Psoas muscle (tissue), 8 donors: ENCODE results near the gene ALG8. TPM values are rescaled to one million over a fixed set of nuclear protein-coding genes. Genes with fewer than 3 reads are reported as not detected.
"Not testable (repeated sequence)": the region's sequence is repeated elsewhere in the genome, so short reads cannot be mapped to it uniquely, and the experiment has no call there.

ENCODE experiments used
- ATAC-seq, 4 donors: fragments of 200-7000 bp; cut with Tn5 transposase; one replicate each; pipeline ENCODE4 v1.9.1; 2020; ENCODE audit warnings: moderate library complexity in 3 of 4, mild to moderate bottlenecking in 2 of 4
- DNase-seq, 2 donors: peaks; one replicate each; pipeline ENCODE4 v3.0.0-alpha.2; 2020
- H3K27ac ChIP-seq: fragments of 200-600 bp; one replicate; pipeline ENCODE4 v1.8.0; 2022
- H3K27me3 ChIP-seq, 3 donors: fragments of 200-600 bp in 1 of 3; one replicate each; pipeline versions ENCODE4 v1.6.1 to v1.8.0; 2013 to 2022; ENCODE audit warnings: low read length in 2 of 3, mild to moderate bottlenecking in 2 of 3, moderate library complexity in 1 of 3; ENCODE audit not compliant: insufficient read depth in 3 of 3
- H3K36me3 ChIP-seq, 2 donors: fragments of 200-600 bp in 1 of 2; one replicate each; pipeline versions ENCODE4 v1.6.1 to v1.8.0; 2013 to 2022; ENCODE audit warnings: low read depth in 1 of 2, mild to moderate bottlenecking in 1 of 2, moderate library complexity in 1 of 2; ENCODE audit not compliant: insufficient read depth in 1 of 2
- H3K4me1 ChIP-seq: fragments of 200-600 bp; one replicate; pipeline ENCODE4 v1.8.0; 2022
- H3K4me3 ChIP-seq: fragments of 200-600 bp; one replicate; pipeline ENCODE4 v1.8.0; 2022; ENCODE audit warnings: mild to moderate bottlenecking
- H3K9me3 ChIP-seq: fragments of 200-600 bp; one replicate; pipeline ENCODE4 v1.8.0; 2022
- WGBS, 3 donors: extraction: QIAGEN DNeasy Blood & Tissue Kit; methylation state at CpG; one replicate each; pipeline versions ENCODE4 v1.1.6 to v1.1.7; 2013; 5-methylcytosine and 5-hydroxymethylcytosine counted together
- intact Hi-C, 2 donors: fragments of 100-400 bp; cut with DNase I; formaldehyde crosslinking; loops; one replicate each; pipeline versions ENCODE4 v1.11.0 to v1.14.2; 2022
- polyA plus RNA-seq, 3 donors: library from polyadenylated mRNA; stranded (reverse); fragments of 200-250 nt; gene quantifications; one replicate each; pipeline ENCODE4 v1.2.3, GENCODE V29; 2013
- total RNA-seq, 4 donors: library from RNA; stranded (reverse); fragmentation: NEBNext Ultra II Directional in 2 of 4; extraction: Animal tissue kit (Norgen Biotek cat#: 25700) in 2 of 4; gene quantifications; one replicate each; pipeline versions ENCODE4 v1.2.1 to v1.2.4, GENCODE V29; 2021 to 2023
- TF ChIP-seq, protein P1 (sequence below): fragments of 200-600 bp; IDR thresholded peaks from one replicate; pipeline ENCODE4 v1.8.0; 2022; ENCODE audit warnings: antibody characterized with exemption
- donor health status: healthy with polysubstance abuse.
- donor health status: DM: no; HTN: no; CAD: no; lungs with moderate emphysema.
- donor health status: Bipolar disorder and iron deficiency.
- donor health status: healthy.
- donor health status: DM: yes; HTN: yes; CAD: no.
- donor health status: DM: no; HTN: no; CAD: no.
- donor health status: DM: no; HTN: no; CAD: no.
- donor health status: DM: yes; HTN: yes; CAD: no.

ALG8 gene
- total and polyA plus RNA-seq, 7 donors: 9.1 to 15.7 (median 11.4) TPM

DNA sequence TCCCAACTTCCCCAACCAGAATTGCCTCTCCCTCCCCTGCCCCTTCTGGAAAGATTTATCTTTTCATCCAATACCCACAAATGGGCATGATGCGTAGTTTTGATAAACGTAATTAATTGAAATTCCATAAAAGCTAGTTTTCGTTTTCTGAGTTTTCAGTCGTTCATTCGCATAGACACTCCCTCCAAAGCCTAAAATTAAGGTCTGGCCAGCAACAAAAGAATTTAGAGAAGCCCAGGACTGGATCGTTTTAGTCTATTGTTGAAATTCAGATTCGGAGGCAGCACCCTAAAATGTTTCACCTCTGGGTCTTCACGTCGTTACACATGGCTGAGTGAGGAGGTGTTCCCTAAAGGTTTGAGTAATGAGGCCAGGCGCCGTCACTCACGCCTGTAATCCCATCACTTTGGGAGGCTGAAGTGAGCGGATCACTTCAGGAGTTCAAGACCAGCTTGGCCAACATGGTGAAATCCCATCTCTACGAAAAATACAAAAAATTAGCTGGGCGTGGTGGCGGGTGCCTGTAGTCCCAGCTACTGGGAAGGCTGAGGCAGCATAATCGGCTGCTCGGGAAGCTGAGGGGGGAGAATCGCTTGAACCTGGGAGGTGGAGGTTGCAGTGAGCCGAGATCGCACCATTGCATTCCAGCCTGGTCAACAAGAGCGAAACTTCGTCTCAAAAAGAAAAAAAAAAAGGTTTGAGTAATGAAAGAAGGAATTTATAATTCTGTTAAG lies 59.2 kb downstream of the ALG8 start:
- peak overlapping the region; percentile 79 for H3K27ac ChIP-seq
- intact Hi-C loops: loop anchor here in 1 of 2 donors (5.0 kb wide), 1 partner anchor 57 kb away; the partner anchor contains the start of gene ALG8
- H3K27me3 ChIP-seq: no peaks in the 10 kb centered on the region
- peak overlapping the region; percentile 81 for H3K4me3 ChIP-seq
- H3K36me3 ChIP-seq: peaks cover 0 to 6% of the 10 kb centered on the region in 2 donors
- WGBS, 3 donors: 54 to 61% (median 54%) methylated on average over 23 of the region's 23 CpGs
- TF ChIP-seq, protein P1, sequence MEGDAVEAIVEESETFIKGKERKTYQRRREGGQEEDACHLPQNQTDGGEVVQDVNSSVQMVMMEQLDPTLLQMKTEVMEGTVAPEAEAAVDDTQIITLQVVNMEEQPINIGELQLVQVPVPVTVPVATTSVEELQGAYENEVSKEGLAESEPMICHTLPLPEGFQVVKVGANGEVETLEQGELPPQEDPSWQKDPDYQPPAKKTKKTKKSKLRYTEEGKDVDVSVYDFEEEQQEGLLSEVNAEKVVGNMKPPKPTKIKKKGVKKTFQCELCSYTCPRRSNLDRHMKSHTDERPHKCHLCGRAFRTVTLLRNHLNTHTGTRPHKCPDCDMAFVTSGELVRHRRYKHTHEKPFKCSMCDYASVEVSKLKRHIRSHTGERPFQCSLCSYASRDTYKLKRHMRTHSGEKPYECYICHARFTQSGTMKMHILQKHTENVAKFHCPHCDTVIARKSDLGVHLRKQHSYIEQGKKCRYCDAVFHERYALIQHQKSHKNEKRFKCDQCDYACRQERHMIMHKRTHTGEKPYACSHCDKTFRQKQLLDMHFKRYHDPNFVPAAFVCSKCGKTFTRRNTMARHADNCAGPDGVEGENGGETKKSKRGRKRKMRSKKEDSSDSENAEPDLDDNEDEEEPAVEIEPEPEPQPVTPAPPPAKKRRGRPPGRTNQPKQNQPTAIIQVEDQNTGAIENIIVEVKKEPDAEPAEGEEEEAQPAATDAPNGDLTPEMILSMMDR: no peak
- ATAC-seq: peak in 1 of 4 donors; percentile 19
- no peaks in the 10 kb centered on the region for H3K9me3 ChIP-seq
- H3K4me1 ChIP-seq: peaks cover 32% of the 10 kb centered on the region
- no peak for DNase-seq

GRCh38 chr11:78079232-78080083 lies 60.0 kb downstream of the ALG8 start, which contains the start of gene NDUFC2:
TSS of gene NDUFC2 (minus strand) at chr11:78079862. CDS start at chr11:78079744, 118 bp downstream.
- Histone ChIP-seq H3K36me3 (peaks cover 0 to 6% of the 10 kb centered on the region in 2 donors), H3K4me3 (peak within 1 kb of the TSS; percentile 81), H3K4me1 (peaks cover 35% of the 10 kb centered on the region), H3K9me3 (no peaks in the 10 kb centered on the region), H3K27me3 (no peaks in the 10 kb centered on the region), H3K27ac (peak within 1 kb of the TSS; percentile 79)
- ATAC-seq (peak; percentile 94 to 98 (median 96)), DNase-seq (peak; percentile 82 to 90)
- TF ChIP-seq, protein P1: no peak
- 0% methylated on average over 62 to 68 of the region's 68 CpGs for WGBS, 3 donors
- intact Hi-C loops: loop anchor here (5.0 kb wide), 2 partner anchors 58 to 108 kb away; partner anchors contain the start of genes ALG8 (in 1 of the 2), KCTD21 (in 1 of the 2) and USP35 (in 1 of the 2)

DNA sequence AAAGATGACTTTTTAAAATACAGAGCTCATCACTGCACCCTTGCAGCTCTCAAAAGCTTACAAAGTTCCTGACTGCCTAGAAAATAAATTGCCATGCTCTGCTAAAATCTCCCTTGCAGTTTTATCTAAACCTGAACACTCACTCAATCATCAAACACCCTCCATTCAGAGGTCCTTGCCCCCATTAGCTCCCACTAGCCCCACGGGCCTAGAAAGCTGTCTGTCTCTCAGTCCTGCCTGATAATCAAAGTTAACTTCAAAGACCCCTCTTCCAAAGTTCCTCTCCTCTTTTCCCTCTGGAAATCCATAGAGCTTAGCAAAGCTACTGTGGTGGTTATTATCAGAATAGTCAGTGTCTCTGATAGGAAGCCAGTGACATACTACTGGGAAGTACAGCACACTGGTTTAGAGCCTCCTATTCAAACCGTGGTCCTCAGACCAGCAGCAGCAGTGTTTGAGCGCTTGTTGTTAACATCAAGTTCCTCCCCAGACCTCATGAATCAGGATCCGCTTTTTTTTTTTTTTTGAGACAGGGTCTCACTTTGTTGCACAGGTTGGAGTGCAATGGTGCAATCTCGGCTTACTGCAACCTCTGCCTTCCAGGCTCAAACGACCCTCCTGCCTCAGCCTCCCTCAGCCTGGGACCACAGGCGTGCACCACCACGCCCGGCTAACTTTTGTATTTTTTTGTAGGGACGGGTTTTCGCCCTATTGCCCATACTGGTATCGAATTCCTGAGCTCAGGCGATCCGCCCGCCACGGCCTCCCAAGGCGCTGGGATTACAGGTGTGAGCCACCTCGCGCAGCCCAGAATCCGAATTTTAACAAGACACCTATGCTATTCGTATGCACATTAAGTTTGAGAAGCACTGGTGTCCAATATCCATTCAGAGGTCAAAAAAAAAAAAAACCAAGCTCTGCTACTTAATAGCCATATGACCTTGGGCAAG lies 60.9 kb downstream of the ALG8 start:
- Histone ChIP-seq H3K4me1 (peaks cover 35% of the 10 kb centered on the region), H3K4me3 (peak overlapping the region; percentile 81), H3K9me3 (no peaks in the 10 kb centered on the region), H3K36me3 (peaks cover 0 to 6% of the 10 kb centered on the region in 2 donors), H3K27ac (peak overlapping the region; percentile 79), H3K27me3 (no peaks in the 10 kb centered on the region)
- no peak for DNase-seq
- ATAC-seq: peak in 1 of 4 donors; percentile 7
- intact Hi-C loops: loop anchor here in 1 of 2 donors (5.0 kb wide), 1 partner anchor 109 kb away; the partner anchor contains the start of genes KCTD21 and USP35
- TF ChIP-seq, protein P1: no peak
- 18 to 24% (median 22%) methylated on average over 21 of the region's 21 CpGs for WGBS, 3 donors

GRCh38 chr11:78077592-78077991 lies 61.8 kb downstream of the ALG8 start:
- H3K9me3 ChIP-seq, H3K27me3 ChIP-seq, ATAC-seq, H3K27ac ChIP-seq, DNase-seq: not testable (repeated sequence)
- Histone ChIP-seq H3K4me3 (peak overlapping the region; percentile 81), H3K36me3 (peaks cover 0 to 11% of the 10 kb centered on the region in 2 donors), H3K4me1 (peaks cover 35% of the 10 kb centered on the region)
- 67 to 70% (median 70%) methylated on average over 4 of the region's 4 CpGs for WGBS, 3 donors
- intact Hi-C loops: loop anchor here in 1 of 2 donors (5.0 kb wide), 1 partner anchor 110 kb away; the partner anchor contains the start of genes KCTD21 and USP35
